Uterus (tissue), 2 donors: ENCODE measurements around the gene CDC26.

Experiments used
- POLR2A ChIP-seq, 2 donors: fragments of 450-650 bp; IDR thresholded peaks; one replicate each; pipeline ENCODE4 v1.6.1; 2016; ENCODE audit warnings: antibody characterized with exemption in 2 of 2, mild to moderate bottlenecking in 1 of 2, moderate library complexity in 1 of 2
- TF ChIP-seq, protein P1 (sequence below), 4 experiments: fragments of 200-600 bp in 2 of 4; fragments of 450-650 bp in 2 of 4; sonication (generic) in 2 of 4; IDR thresholded peaks; one replicate each; pipeline ENCODE4 v1.5.1; 2016 to 2019; ENCODE audit warnings: antibody characterized with exemption in 4 of 4, mild to moderate bottlenecking in 2 of 4, moderate library complexity in 1 of 4

DNA sequence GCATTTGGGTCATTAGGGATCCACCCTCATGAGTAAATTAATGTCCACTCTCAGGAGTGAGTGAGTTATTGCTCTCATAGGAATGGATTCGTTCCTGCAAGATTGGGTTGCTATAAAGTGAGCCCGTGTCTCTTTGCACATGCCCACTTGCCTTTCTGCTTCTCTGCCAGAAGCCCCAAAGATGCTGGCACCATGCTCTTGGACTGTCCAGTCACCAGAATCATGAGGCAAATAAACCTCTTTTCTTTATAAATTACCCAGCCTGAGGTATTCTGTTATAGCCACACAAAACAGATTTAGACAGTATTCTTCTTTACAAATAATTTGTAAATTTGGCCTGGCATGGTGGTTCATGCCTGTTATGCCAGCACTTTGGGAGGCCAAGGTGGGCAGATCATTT is 24.6 kb downstream of the CDC26 start:
- TF ChIP-seq, protein P1, sequence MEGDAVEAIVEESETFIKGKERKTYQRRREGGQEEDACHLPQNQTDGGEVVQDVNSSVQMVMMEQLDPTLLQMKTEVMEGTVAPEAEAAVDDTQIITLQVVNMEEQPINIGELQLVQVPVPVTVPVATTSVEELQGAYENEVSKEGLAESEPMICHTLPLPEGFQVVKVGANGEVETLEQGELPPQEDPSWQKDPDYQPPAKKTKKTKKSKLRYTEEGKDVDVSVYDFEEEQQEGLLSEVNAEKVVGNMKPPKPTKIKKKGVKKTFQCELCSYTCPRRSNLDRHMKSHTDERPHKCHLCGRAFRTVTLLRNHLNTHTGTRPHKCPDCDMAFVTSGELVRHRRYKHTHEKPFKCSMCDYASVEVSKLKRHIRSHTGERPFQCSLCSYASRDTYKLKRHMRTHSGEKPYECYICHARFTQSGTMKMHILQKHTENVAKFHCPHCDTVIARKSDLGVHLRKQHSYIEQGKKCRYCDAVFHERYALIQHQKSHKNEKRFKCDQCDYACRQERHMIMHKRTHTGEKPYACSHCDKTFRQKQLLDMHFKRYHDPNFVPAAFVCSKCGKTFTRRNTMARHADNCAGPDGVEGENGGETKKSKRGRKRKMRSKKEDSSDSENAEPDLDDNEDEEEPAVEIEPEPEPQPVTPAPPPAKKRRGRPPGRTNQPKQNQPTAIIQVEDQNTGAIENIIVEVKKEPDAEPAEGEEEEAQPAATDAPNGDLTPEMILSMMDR (IDR thresholded peaks at IDR 0.05): no peak
- no peak for TF ChIP-seq POLR2A (IDR thresholded peaks at IDR 0.05)
